ENCODE measurements around the gene ITPR1.
A peak's percentile ranks its signal among the peaks of the same experiment; 100 is the strongest.

Gene ITPR1

DNA sequence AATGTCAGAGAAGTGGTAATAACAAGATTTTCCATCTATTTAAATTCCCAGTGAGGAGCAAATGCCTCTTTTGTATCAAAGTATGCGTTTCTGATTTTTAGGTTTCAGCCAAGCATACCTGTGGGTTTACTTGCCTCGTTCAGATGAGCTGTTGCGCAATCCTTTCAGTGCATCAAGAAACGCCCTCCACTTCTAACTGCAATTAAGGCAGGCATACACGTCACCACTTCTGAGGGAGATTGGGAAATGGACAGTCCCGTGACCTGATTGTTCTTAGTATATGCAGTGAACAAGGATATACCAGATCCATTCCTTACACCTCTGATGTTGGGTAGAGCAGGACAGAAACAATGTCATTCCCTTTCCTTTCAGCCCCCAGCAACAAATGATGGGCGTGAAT is 219.0 kb downstream of the ITPR1 start:
- peak; percentile 80 for DNase-seq
- Histone ChIP-seq H2BK15ac (ENCODE audit: low read depth, poor library complexity, severe bottlenecking) (no peak overlapping the region), H3K4ac (ENCODE audit: low read depth in 1 of 2, low read length in 2 of 2) (no peak overlapping the region), H2BK5ac (ENCODE audit: low read depth, low read length, poor library complexity, severe bottlenecking) (no peak overlapping the region), H2BK120ac (ENCODE audit: low read depth, low read length) (no peak overlapping the region), H3K79me1 (replicated peaks; ENCODE audit: low read length, poor library complexity, severe bottlenecking) (no peaks in the 10 kb centered on the region), H3K23ac (ENCODE audit: low read length in 2 of 2) (no peak overlapping the region), H2AK5ac (ENCODE audit: low read length, severe bottlenecking) (no peak overlapping the region), H3K4me1 (ENCODE audit: control insufficient read depth, insufficient read depth, low read depth, low read length) (peaks cover 5% of the 10 kb centered on the region), H3K4me3 (ENCODE audit: insufficient read depth in 1 of 2, low read depth in 1 of 2, low read length in 2 of 2) (no peak overlapping the region), H2AFZ (ENCODE audit: low read depth, low read length) (no peak overlapping the region), H3K18ac (ENCODE audit: low read depth in 1 of 2, low read length in 2 of 2) (no peak overlapping the region), H3K4me2 (ENCODE audit: low read length, poor library complexity, severe bottlenecking) (no peak overlapping the region), H2BK12ac (ENCODE audit: low read length in 2 of 2) (peak overlapping the region in 1 of 2 experiments; percentile 57), H3K27me3 (ENCODE audit: control insufficient read depth in 1 of 2, insufficient read depth in 1 of 2, low read length in 2 of 2) (no peaks in the 10 kb centered on the region), H4K8ac (ENCODE audit: low read length) (no peak overlapping the region), H3K9me3 (ENCODE audit: control insufficient read depth, low read length) (no peaks in the 10 kb centered on the region), H3K36me3 (ENCODE audit: control insufficient read depth in 1 of 2, insufficient read depth in 2 of 2, low read depth in 1 of 2, low read length in 2 of 2) (no peaks in the 10 kb centered on the region), H4K91ac (ENCODE audit: low read length) (no peak overlapping the region), H3K27ac (ENCODE audit: low read length, poor library complexity, severe bottlenecking) (no peak overlapping the region), H3K14ac (ENCODE audit: low read length in 2 of 2) (no peak overlapping the region), H3K9ac (ENCODE audit: low read length) (peak overlapping the region; percentile 44)
- WGBS, result 81% methylated on average over 6 of the region's 7 CpGs

GRCh38 chr3:4714045-4714444 is 220.9 kb downstream of the ITPR1 start:
- Histone ChIP-seq H3K18ac (ENCODE audit: low read depth in 1 of 2, low read length in 2 of 2) (no peak overlapping the region), H3K4ac (ENCODE audit: low read depth in 1 of 2, low read length in 2 of 2) (no peak overlapping the region), H2BK5ac (ENCODE audit: low read depth, low read length, poor library complexity, severe bottlenecking) (no peak overlapping the region), H3K36me3 (ENCODE audit: control insufficient read depth in 1 of 2, insufficient read depth in 2 of 2, low read depth in 1 of 2, low read length in 2 of 2) (no peaks in the 10 kb centered on the region), H3K4me1 (ENCODE audit: control insufficient read depth, insufficient read depth, low read depth, low read length) (peaks cover 5% of the 10 kb centered on the region), H2BK15ac (ENCODE audit: low read depth, poor library complexity, severe bottlenecking) (no peak overlapping the region), H4K91ac (ENCODE audit: low read length) (no peak overlapping the region), H2BK120ac (ENCODE audit: low read depth, low read length) (no peak overlapping the region), H4K8ac (ENCODE audit: low read length) (no peak overlapping the region), H3K4me2 (ENCODE audit: low read length, poor library complexity, severe bottlenecking) (no peak overlapping the region), H3K9me3 (ENCODE audit: control insufficient read depth, low read length) (no peaks in the 10 kb centered on the region), H3K27ac (ENCODE audit: low read length, poor library complexity, severe bottlenecking) (no peak overlapping the region), H2AFZ (ENCODE audit: low read depth, low read length) (no peak overlapping the region), H3K27me3 (ENCODE audit: control insufficient read depth in 1 of 2, insufficient read depth in 1 of 2, low read length in 2 of 2) (no peaks in the 10 kb centered on the region), H3K4me3 (ENCODE audit: insufficient read depth in 1 of 2, low read depth in 1 of 2, low read length in 2 of 2) (no peak overlapping the region), H3K9ac (ENCODE audit: low read length) (no peak overlapping the region), H3K23ac (ENCODE audit: low read length in 2 of 2) (no peak overlapping the region), H2BK12ac (ENCODE audit: low read length in 2 of 2) (no peak overlapping the region), H3K79me1 (replicated peaks; ENCODE audit: low read length, poor library complexity, severe bottlenecking) (no peaks in the 10 kb centered on the region), H3K14ac (ENCODE audit: low read length in 2 of 2) (no peak overlapping the region), H2AK5ac (ENCODE audit: low read length, severe bottlenecking) (no peak overlapping the region)
- DNase-seq, result no peak
- 95% methylated on average over 7 of the region's 7 CpGs for WGBS

GRCh38 chr3:4716266-4716665 is 223.1 kb downstream of the ITPR1 start:
- WGBS, result 95% methylated on average over 1 of the region's 1 CpG
- no peak for DNase-seq

GRCh38 chr3:4716706-4717362 is 223.7 kb downstream of the ITPR1 start:
- Histone ChIP-seq H3K9me3 (ENCODE audit: control insufficient read depth, low read length) (no peaks in the 10 kb centered on the region), H3K14ac (ENCODE audit: low read length in 2 of 2) (no peak overlapping the region), H3K4me1 (ENCODE audit: control insufficient read depth, insufficient read depth, low read depth, low read length) (peaks cover 22% of the 10 kb centered on the region), H4K91ac (ENCODE audit: low read length) (no peak overlapping the region), H2BK120ac (ENCODE audit: low read depth, low read length) (no peak overlapping the region), H3K27ac (ENCODE audit: low read length, poor library complexity, severe bottlenecking) (no peak overlapping the region), H3K4me2 (ENCODE audit: low read length, poor library complexity, severe bottlenecking) (no peak overlapping the region), H3K4me3 (ENCODE audit: insufficient read depth in 1 of 2, low read depth in 1 of 2, low read length in 2 of 2) (peak overlapping the region in 1 of 2 experiments; percentile 12), H3K9ac (ENCODE audit: low read length) (peak overlapping the region; percentile 36), H2BK5ac (ENCODE audit: low read depth, low read length, poor library complexity, severe bottlenecking) (no peak overlapping the region), H2AK5ac (ENCODE audit: low read length, severe bottlenecking) (no peak overlapping the region), H3K18ac (ENCODE audit: low read depth in 1 of 2, low read length in 2 of 2) (no peak overlapping the region), H2AFZ (ENCODE audit: low read depth, low read length) (no peak overlapping the region), H3K23ac (ENCODE audit: low read length in 2 of 2) (no peak overlapping the region), H3K27me3 (ENCODE audit: control insufficient read depth in 1 of 2, insufficient read depth in 1 of 2, low read length in 2 of 2) (no peaks in the 10 kb centered on the region), H3K36me3 (ENCODE audit: control insufficient read depth in 1 of 2, insufficient read depth in 2 of 2, low read depth in 1 of 2, low read length in 2 of 2) (no peaks in the 10 kb centered on the region), H3K4ac (ENCODE audit: low read depth in 1 of 2, low read length in 2 of 2) (no peak overlapping the region), H2BK12ac (ENCODE audit: low read length in 2 of 2) (peak overlapping the region in 1 of 2 experiments; percentile 51), H3K79me1 (replicated peaks; ENCODE audit: low read length, poor library complexity, severe bottlenecking) (no peaks in the 10 kb centered on the region), H4K8ac (ENCODE audit: low read length) (no peak overlapping the region), H2BK15ac (ENCODE audit: low read depth, poor library complexity, severe bottlenecking) (no peak overlapping the region)
- 87% methylated on average over 13 of the region's 14 CpGs for WGBS
- DNase-seq, result no peak

More at GRCh38 chr3:4716266-4716665, 223.1 kb downstream of the ITPR1 start:
- Histone ChIP-seq H3K18ac (ENCODE audit: low read depth in 1 of 2, low read length in 2 of 2) (no peak overlapping the region), H2BK15ac (ENCODE audit: low read depth, poor library complexity, severe bottlenecking) (no peak overlapping the region), H2AFZ (ENCODE audit: low read depth, low read length) (no peak overlapping the region), H3K79me1 (replicated peaks; ENCODE audit: low read length, poor library complexity, severe bottlenecking) (no peaks in the 10 kb centered on the region), H3K36me3 (ENCODE audit: control insufficient read depth in 1 of 2, insufficient read depth in 2 of 2, low read depth in 1 of 2, low read length in 2 of 2) (no peaks in the 10 kb centered on the region), H3K9me3 (ENCODE audit: control insufficient read depth, low read length) (no peaks in the 10 kb centered on the region), H2AK5ac (ENCODE audit: low read length, severe bottlenecking) (no peak overlapping the region), H3K14ac (ENCODE audit: low read length in 2 of 2) (no peak overlapping the region), H3K27ac (ENCODE audit: low read length, poor library complexity, severe bottlenecking) (no peak overlapping the region), H3K27me3 (ENCODE audit: control insufficient read depth in 1 of 2, insufficient read depth in 1 of 2, low read length in 2 of 2) (no peaks in the 10 kb centered on the region), H3K23ac (ENCODE audit: low read length in 2 of 2) (no peak overlapping the region), H4K8ac (ENCODE audit: low read length) (no peak overlapping the region), H4K91ac (ENCODE audit: low read length) (no peak overlapping the region), H3K4me3 (ENCODE audit: insufficient read depth in 1 of 2, low read depth in 1 of 2, low read length in 2 of 2) (no peak overlapping the region), H3K4me2 (ENCODE audit: low read length, poor library complexity, severe bottlenecking) (no peak overlapping the region), H2BK5ac (ENCODE audit: low read depth, low read length, poor library complexity, severe bottlenecking) (no peak overlapping the region), H3K4ac (ENCODE audit: low read depth in 1 of 2, low read length in 2 of 2) (no peak overlapping the region), H2BK12ac (ENCODE audit: low read length in 2 of 2) (no peak overlapping the region), H3K9ac (ENCODE audit: low read length) (peak overlapping the region; percentile 36), H2BK120ac (ENCODE audit: low read depth, low read length) (no peak overlapping the region), H3K4me1 (ENCODE audit: control insufficient read depth, insufficient read depth, low read depth, low read length) (peaks cover 21% of the 10 kb centered on the region)

Measured in mesenchymal stem cell (in vitro differentiated cells and primary cell).